Stimulated activated CD4-positive, alpha-beta T cell treated with anti-CD3 and anti-CD28 coated beads, Interleukin-1b, Interleukin-23, amount 100 ng/mL, for 48 hours (primary cell): ENCODE results near the gene UXS1.

Experiments used
- DNase-seq: peaks from one replicate; pipeline ENCODE4 v3.0.0-alpha.2; 2020

The UXS1 gene

DNA sequence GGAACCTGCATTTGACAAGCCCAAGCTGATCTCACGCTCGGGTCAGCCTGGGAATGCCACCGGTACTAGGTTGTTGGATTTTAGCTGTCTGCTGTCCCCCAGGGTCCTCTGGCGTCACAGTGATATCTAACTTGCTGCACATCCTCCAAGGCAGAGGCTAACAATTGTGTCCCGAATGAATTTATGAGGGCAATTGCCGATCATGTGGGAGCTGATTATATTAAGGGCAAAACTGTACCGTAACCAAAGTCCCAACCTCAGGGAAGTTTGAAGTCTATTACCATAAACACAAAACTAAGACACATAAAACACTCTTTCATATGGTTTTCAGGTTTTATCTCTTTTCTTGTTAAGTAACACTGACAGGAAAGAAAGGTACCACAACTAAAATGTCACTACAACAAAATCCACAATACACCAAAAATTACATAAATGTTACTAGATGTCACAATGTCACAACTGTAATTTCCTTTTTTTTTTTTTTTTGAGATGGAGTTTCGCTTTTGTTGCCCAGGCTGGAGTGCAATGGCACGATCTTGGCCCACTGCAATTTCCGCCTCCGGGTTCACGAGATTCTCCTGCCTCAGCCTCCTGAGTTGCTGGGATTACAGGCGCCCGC, 6.7 kb downstream of the UXS1 start:
- DNase-seq, result no peak

- DNase-seq, result no peak
Observed at GRCh38 chr2:106185475-106186184, 8.5 kb downstream of the UXS1 start.

DNA sequence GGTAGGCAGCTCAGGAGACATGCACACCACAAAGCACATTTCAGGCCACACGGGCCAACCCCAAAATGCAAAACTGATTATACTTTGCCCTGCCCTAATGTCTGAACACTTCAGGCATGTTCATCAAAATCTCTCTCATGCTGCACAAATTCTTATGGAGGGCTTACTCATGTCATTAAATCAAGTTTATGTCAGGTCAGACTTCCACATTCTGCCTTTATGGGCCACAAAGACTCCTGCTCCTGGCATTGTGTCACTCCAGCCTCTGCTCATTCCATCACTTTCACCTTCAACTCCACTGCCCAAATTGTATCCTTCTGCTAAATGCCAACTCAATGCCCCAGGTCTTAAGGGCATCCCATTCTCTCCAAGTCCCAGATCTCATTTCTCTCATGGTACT, 9.2 kb downstream of the UXS1 start:
- no peak for DNase-seq

DNA sequence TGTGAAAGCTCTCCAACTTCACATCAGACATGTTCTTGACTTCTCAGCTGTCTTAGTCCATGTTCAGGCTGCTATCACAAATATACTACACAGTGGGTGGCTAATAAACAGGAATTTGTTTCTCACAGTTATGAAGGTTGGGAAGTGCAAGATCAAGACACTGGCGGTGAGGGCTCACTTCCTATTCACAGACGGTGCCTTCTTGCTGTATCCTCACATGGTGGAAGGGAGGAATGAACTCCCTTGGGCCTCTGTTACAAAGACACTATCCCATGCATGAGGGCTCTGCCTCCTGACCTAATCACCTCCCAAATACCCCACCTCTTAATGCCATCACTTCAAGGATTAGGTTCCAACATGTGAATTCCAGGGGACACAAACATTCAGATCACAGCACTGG, 9.7 kb downstream of the UXS1 start:
- DNase-seq, result no peak

DNA sequence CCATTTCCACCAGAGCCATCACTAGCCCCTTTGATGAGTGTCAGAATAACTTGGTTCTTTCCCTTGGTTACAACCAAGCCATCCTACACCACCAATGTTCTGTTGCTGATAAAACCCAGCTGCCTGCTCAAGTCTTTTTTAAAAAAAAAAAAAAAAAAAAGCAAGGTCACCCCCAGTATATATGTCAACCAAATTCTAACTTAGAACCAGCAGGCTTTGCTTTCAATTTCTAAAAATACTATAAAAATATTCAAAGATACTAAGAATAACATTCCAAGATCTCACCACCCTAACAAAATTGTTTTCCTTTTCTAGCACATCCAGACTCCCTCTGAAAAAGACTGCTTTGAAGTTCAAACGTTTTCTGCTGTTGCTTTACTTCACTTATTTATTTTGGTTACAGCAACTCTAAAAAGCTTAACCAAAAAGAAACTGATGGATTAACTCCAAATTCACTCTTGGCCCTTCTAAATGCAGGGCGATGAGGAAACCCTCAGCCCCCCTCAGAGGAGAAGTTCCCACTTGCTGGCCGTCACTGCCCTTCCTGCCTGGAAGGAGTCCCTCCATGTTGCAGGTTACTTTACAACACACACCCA, 10.9 kb downstream of the UXS1 start:
- no peak for DNase-seq

- no peak for DNase-seq
Observed at GRCh38 chr2:106181064-106181463, 13.0 kb downstream of the UXS1 start.

DNA sequence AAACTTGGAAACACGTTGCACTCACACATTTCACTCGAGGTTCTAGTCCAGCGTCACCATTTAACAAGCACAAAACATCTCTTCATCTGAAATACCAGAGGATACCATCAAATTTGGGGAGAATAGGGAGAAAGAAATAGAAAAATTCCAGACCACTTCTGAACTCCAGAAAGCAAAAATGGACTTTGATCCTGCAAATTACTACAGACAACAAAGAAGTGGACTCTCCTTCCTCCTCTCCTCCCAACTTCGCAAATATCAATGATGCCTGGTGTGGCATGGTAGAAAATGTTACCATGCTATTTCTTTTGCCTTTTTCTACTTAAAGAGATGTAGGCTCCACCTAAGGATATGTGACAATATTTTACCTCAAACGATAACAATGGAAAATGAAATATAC, 13.5 kb downstream of the UXS1 start:
- no peak for DNase-seq

DNA sequence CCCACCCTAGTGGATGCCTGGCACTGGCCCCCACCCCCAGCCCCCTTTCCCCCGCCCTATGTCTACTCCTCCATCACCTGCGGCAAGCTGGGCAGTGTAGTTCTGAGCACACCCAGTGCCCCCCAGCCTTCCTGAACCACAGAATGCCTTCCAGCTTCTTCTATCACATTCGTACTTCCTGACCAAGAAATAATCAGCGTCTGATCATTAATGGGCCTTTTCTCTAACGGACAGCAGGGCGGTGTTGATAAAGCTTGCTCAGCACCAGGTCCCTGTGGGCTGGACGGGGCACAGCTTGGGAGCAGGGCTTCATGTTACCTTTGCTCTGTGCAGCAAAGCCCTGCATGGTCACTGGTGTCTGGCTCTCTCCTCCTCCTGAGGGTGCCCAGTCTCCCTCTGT, 15.4 kb downstream of the UXS1 start:
- DNase-seq, result no peak

GRCh38 chr2:106177581-106177980, 16.5 kb downstream of the UXS1 start:
- no peak for DNase-seq

DNA sequence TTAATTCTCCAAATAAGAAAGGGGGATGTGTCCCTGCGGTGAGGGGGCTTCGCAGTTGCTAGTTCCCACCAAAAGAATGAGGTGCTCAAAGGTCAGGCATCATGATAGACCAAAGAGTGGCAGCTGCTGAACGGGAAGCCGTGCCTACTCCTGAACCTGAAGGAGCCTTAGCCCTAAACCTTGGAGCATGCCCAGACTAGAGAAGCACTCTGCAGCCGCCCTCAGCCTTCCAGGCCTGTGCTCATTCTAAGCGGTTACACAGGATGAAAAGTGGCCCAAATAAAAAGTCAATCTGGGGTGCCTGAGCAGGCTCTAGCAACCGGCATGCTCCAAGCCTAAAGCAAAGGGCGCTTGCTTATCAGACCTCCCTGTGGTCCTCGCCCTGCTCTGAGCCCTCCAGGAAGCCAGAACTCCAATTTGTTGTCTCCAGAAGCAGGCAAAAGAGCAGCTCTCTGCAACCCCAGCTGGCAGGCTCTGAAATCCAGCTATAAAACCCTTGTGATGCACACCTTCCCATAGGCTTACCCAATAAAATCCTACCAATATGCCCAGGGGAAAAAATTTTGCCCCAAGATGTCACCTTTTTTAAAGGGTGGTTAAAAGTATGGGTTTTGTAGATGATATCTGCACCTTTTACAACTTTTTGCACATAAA, 17.5 kb downstream of the UXS1 start:
- DNase-seq, result no peak

GRCh38 chr2:106175086-106175850, 18.8 kb downstream of the UXS1 start:
- no peak for DNase-seq

DNA sequence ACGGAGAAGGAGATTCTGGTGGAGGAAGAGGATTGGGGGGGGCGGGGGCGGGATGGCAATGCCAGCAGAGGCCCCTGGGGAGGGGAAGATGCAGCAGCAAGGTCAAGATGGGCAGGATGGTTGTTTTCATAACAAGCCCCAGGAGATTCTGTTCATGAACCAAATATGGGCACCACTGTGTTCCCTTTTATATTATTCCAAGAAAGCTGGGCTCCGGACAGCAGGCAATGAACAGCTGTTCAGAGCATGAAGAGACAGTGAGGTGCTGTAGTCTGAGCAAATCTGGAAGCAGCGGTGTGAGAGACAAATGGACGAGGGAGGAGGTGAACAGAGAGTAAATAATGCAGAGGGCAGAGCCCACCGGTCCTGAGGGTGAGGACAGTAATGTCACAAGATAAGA, 20.0 kb downstream of the UXS1 start:
- DNase-seq, result no peak

DNA sequence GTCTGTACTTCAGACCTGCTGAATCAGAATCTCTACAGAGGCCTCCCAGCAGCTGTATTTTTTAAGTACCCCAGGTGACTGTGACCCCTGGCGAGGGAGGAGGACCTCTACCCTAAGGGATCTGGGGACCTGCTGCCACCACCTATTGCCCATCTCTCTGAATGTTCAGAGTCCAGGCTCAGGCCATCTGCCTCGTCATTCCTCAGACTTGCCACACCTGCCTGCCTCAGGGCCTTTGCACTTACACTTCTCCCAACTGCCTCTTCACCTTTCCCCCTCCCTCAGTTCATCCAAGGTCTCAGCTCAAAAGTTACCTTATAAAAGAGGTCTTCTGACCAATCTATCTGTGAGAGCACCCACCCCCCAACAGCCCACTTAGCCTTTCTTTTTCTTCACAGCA, 21.5 kb downstream of the UXS1 start:
- DNase-seq, result no peak

- DNase-seq, result no peak
Observed at GRCh38 chr2:106168657-106169056, 25.4 kb downstream of the UXS1 start.

DNA sequence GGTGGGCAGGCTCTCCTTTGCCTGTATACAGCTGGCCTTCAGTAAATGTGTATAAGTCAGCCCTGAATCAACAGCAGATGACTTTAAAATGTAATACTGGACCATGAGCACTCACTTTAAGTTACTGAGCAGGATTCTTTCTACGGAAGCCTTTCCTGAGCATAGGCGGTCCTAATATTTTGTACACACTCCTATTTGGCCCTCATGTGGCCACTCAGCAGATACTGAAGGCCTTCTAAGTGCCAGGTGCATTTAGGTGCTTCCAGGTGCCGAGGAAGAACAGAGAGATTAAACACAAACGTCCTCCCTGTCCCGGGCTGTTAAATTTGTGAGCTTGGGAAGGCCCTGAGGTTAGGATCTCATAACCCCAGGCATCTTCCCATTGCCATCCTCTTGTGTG, 27.0 kb downstream of the UXS1 start:
- DNase-seq, result no peak

- no peak for DNase-seq
Observed at GRCh38 chr2:106165561-106165960, 28.5 kb downstream of the UXS1 start.

DNA sequence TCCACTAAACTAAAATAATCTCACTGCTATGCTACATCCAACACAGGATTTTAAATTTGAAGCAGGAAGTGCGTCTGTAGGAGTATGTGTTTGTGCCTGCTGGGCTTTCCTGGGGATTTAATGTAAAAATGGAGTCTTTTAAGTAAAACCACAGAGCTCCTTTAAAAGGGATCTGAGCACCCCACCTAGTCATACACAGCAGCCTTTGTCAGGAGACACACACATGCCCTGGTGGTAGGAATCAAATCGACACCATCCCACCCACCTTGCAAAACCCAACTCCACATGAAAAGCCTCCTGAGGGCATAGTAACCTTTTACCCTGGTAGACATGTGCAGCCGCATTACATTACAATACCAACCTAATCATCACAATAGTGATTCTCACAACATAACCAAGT, 29.1 kb downstream of the UXS1 start:
- no peak for DNase-seq

GRCh38 chr2:106163948-106164545, 30.1 kb downstream of the UXS1 start:
- no peak for DNase-seq

- DNase-seq, result no peak
Observed at GRCh38 chr2:106161938-106162820, 31.9 kb downstream of the UXS1 start.

- no peak for DNase-seq
Observed at GRCh38 chr2:106161341-106161740, 32.8 kb downstream of the UXS1 start.

DNA sequence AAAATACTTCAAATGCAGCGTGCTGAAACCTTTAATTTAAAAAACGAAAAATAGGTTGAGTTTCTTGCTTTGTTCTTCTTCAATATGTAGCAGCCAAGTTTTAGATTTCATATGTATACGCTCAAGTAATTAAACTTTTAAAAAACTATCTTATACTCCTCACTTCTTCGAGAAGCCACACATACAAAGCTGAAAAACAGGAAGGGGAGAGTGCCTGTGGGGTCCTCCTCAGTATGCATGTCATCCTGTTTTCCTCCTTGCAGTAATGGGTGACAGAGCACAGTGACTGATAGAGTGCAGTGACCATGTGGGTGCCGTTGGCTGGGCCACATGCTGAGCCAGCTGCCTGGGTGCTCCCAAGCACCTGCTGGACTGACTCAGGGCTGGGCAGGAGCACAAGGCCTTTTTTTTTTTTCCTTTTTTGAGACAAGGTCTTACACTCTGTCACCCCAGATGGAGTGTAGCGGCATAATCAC, 33.3 kb downstream of the UXS1 start:
- peak; percentile 54 for DNase-seq
